ENCODE data around the gene DHRS12. TPM values are rescaled to one million over a fixed set of nuclear protein-coding genes. Genes with fewer than 3 reads are reported as not detected.

DHRS12 gene
- total and polyA plus RNA-seq, 7 donors, result 7.4 to 26.9 (median 15.8) TPM

- H3K4me1 ChIP-seq, result peaks cover 0 to 8% (median 2%) of the 10 kb centered on the region in 4 donors
- no peak overlapping the region for H3K27ac ChIP-seq
- TF ChIP-seq EP300 (IDR thresholded peaks at IDR 0.05), result no peak
- H3K9me3 ChIP-seq, result no peaks in the 10 kb centered on the region
- no peaks in the 10 kb centered on the region for H3K36me3 ChIP-seq
- no peak overlapping the region for H3K4me3 ChIP-seq
- WGBS, 2 donors, result 87 to 91% methylated on average over 6 of the region's 6 CpGs
- H3K27me3 ChIP-seq, result no peaks in the 10 kb centered on the region
- intact Hi-C loops (cut with DNase I), result no loop called here
- no peak for DNase-seq
Observed at GRCh38 chr13:51840917-51841316, 37.0 kb upstream of the DHRS12 start.

- TF ChIP-seq EP300 (IDR thresholded peaks at IDR 0.05) (no peak), CTCF (IDR thresholded peaks at IDR 0.05) (no peak), POLR2AphosphoS5 (IDR thresholded peaks at IDR 0.05) (no peak), POLR2A (IDR thresholded peaks at IDR 0.05) (no peak)
- H3K36me3 ChIP-seq, result no peaks in the 10 kb centered on the region
- H3K4me3 ChIP-seq, result no peak overlapping the region
- peaks cover 0 to 2% (median under 1%) of the 10 kb centered on the region in 4 donors for H3K4me1 ChIP-seq
- no peaks in the 10 kb centered on the region for H3K27me3 ChIP-seq
- DNase-seq, result no peak
- H3K9me3 ChIP-seq, result no peaks in the 10 kb centered on the region
- H3K27ac ChIP-seq, result no peak overlapping the region
- intact Hi-C loops (cut with DNase I), result no loop called here
- WGBS, 2 donors, result 84 to 88% methylated on average over 10 of the region's 10 CpGs
Observed at GRCh38 chr13:51839711-51840540, 36.0 kb upstream of the DHRS12 start.

GRCh38 chr13:51838240-51838846 lies 34.4 kb upstream of the DHRS12 start:
- no peaks in the 10 kb centered on the region for H3K4me1 ChIP-seq
- no peaks in the 10 kb centered on the region for H3K36me3 ChIP-seq
- no peak overlapping the region for H3K27ac ChIP-seq
- no peak overlapping the region for H3K4me3 ChIP-seq
- WGBS, 2 donors, result 92 to 96% methylated on average over 8 of the region's 8 CpGs
- no peaks in the 10 kb centered on the region for H3K27me3 ChIP-seq
- H3K9me3 ChIP-seq, result no peaks in the 10 kb centered on the region
- intact Hi-C loops (cut with DNase I), result no loop called here
- no peak for DNase-seq
- TF ChIP-seq EP300 (IDR thresholded peaks at IDR 0.05), result no peak
- TF ChIP-seq POLR2AphosphoS5 (IDR thresholded peaks at IDR 0.05), result no peak
- TF ChIP-seq CTCF (IDR thresholded peaks at IDR 0.05), result no peak
- no peak for TF ChIP-seq POLR2A (IDR thresholded peaks at IDR 0.05)

- no peak for DNase-seq
- no peak overlapping the region for H3K4me3 ChIP-seq
- H3K27ac ChIP-seq, result no peak overlapping the region
- no peaks in the 10 kb centered on the region for H3K9me3 ChIP-seq
- no peaks in the 10 kb centered on the region for H3K4me1 ChIP-seq
- intact Hi-C loops (cut with DNase I), result no loop called here
- TF ChIP-seq CTCF (IDR thresholded peaks at IDR 0.05) (no peak), EP300 (IDR thresholded peaks at IDR 0.05) (no peak), POLR2AphosphoS5 (IDR thresholded peaks at IDR 0.05) (no peak), POLR2A (IDR thresholded peaks at IDR 0.05) (no peak)
- H3K27me3 ChIP-seq, result no peaks in the 10 kb centered on the region
- 89 to 95% methylated on average over 3 of the region's 3 CpGs for WGBS, 2 donors
- no peaks in the 10 kb centered on the region for H3K36me3 ChIP-seq
Observed at GRCh38 chr13:51837016-51837415, 33.1 kb upstream of the DHRS12 start.

- DNase-seq, result no peak
- H3K27me3 ChIP-seq, result no peaks in the 10 kb centered on the region
- intact Hi-C loops (cut with DNase I), result no loop called here
- no peaks in the 10 kb centered on the region for H3K9me3 ChIP-seq
- 61 to 72% methylated on average over 7 of the region's 7 CpGs for WGBS, 2 donors
- H3K36me3 ChIP-seq, result no peaks in the 10 kb centered on the region
- H3K4me1 ChIP-seq, result no peaks in the 10 kb centered on the region
- H3K4me3 ChIP-seq, result no peak overlapping the region
- TF ChIP-seq POLR2A (IDR thresholded peaks at IDR 0.05) (no peak), POLR2AphosphoS5 (IDR thresholded peaks at IDR 0.05) (no peak), CTCF (IDR thresholded peaks at IDR 0.05) (no peak), EP300 (IDR thresholded peaks at IDR 0.05) (no peak)
- no peak overlapping the region for H3K27ac ChIP-seq
Observed at GRCh38 chr13:51834581-51835171, 30.7 kb upstream of the DHRS12 start.
